Nephron progenitor cell (in vitro differentiated cells): ENCODE results near the gene GK2.

Experiments
- DNase-seq: peaks from one replicate; pipeline ENCODE4 v3.0.0; 2021
- H3K27ac Mint-ChIP-seq: 2 replicates; pipeline ENCODE4 v1.8.0; 2021; ENCODE audit warnings: mild to moderate bottlenecking, moderate library complexity, mixed read lengths
- H3K27me3 Mint-ChIP-seq: 2 replicates; pipeline ENCODE4 v1.8.0; 2021; ENCODE audit warnings: mild to moderate bottlenecking, low read depth, mixed read lengths; ENCODE audit not compliant: poor library complexity
- H3K36me3 Mint-ChIP-seq: 2 replicates; pipeline ENCODE4 v1.8.0; 2021; ENCODE audit warnings: low read depth, mixed read lengths
- H3K4me1 Mint-ChIP-seq: 2 replicates; pipeline ENCODE4 v1.8.0; 2021; ENCODE audit warnings: mixed read lengths
- H3K4me3 Mint-ChIP-seq: 2 replicates; pipeline ENCODE4 v1.8.0; 2021; ENCODE audit warnings: mild to moderate bottlenecking, moderate library complexity, mixed read lengths
- H3K9me3 Mint-ChIP-seq: 2 replicates; pipeline ENCODE4 v1.8.0; 2021; ENCODE audit warnings: mild to moderate bottlenecking, moderate library complexity, mixed read lengths
- TF ChIP-seq, protein P1 (sequence below): fragments of 200-600 bp; sonication (generic); IDR thresholded peaks from 2 replicates; pipeline ENCODE4 v1.5.0; 2021; ENCODE audit warnings: antibody characterized with exemption

The GK2 gene

DNA sequence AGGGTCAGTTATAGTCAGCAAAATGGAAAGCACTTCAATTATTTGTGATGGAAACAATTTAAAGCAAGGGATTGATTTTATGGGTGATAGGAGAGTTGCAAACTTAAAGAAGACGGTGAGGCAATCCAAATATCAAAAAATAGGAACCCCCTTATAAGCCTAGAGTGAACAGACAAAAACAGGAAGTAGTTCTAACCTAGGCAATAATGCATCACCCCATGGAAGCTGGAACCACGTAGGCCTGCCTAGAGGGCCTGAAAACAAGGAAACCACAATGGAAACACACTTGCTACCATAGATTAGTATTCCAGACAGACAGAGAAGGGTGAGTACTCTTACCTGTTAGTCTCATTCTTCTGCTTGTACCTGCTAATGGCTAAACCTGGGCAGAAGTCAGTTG is 13.5 kb upstream of the GK2 start:
- no peak for DNase-seq
- no peaks in the 10 kb centered on the region for H3K4me1 Mint-ChIP-seq
- no peaks in the 10 kb centered on the region for H3K36me3 Mint-ChIP-seq
- H3K27ac Mint-ChIP-seq, result no peak overlapping the region
- TF ChIP-seq, protein P1, sequence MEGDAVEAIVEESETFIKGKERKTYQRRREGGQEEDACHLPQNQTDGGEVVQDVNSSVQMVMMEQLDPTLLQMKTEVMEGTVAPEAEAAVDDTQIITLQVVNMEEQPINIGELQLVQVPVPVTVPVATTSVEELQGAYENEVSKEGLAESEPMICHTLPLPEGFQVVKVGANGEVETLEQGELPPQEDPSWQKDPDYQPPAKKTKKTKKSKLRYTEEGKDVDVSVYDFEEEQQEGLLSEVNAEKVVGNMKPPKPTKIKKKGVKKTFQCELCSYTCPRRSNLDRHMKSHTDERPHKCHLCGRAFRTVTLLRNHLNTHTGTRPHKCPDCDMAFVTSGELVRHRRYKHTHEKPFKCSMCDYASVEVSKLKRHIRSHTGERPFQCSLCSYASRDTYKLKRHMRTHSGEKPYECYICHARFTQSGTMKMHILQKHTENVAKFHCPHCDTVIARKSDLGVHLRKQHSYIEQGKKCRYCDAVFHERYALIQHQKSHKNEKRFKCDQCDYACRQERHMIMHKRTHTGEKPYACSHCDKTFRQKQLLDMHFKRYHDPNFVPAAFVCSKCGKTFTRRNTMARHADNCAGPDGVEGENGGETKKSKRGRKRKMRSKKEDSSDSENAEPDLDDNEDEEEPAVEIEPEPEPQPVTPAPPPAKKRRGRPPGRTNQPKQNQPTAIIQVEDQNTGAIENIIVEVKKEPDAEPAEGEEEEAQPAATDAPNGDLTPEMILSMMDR, result no peak
- no peaks in the 10 kb centered on the region for H3K27me3 Mint-ChIP-seq
- peaks cover 11% of the 10 kb centered on the region for H3K9me3 Mint-ChIP-seq
- no peak overlapping the region for H3K4me3 Mint-ChIP-seq

DNA sequence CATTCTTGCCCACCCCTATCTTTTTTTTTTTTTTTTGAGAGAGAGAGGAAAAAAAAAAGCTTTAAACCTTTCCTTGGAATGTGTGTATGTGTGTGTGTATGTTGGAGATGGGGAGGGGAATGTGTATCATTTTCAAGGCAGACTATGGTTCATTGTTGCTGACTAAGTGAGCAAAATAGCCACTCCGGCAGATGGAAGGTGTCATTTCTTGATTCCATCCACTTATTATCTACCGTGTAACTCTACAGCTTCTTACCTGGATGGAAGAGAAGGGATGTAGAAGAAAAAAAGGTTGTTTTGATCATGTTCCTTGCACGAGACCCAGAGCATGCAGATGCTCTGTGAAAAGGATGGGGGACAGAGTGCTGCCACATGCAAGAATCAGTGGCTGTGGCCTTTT is 5.9 kb upstream of the GK2 start:
- Mint-ChIP-seq H3K27ac (no peak overlapping the region), H3K9me3 (peaks cover 4% of the 10 kb centered on the region), H3K36me3 (no peaks in the 10 kb centered on the region), H3K4me1 (no peaks in the 10 kb centered on the region), H3K27me3 (no peaks in the 10 kb centered on the region), H3K4me3 (no peak overlapping the region)
- no peak for DNase-seq
- TF ChIP-seq, protein P1, result no peak

DNA sequence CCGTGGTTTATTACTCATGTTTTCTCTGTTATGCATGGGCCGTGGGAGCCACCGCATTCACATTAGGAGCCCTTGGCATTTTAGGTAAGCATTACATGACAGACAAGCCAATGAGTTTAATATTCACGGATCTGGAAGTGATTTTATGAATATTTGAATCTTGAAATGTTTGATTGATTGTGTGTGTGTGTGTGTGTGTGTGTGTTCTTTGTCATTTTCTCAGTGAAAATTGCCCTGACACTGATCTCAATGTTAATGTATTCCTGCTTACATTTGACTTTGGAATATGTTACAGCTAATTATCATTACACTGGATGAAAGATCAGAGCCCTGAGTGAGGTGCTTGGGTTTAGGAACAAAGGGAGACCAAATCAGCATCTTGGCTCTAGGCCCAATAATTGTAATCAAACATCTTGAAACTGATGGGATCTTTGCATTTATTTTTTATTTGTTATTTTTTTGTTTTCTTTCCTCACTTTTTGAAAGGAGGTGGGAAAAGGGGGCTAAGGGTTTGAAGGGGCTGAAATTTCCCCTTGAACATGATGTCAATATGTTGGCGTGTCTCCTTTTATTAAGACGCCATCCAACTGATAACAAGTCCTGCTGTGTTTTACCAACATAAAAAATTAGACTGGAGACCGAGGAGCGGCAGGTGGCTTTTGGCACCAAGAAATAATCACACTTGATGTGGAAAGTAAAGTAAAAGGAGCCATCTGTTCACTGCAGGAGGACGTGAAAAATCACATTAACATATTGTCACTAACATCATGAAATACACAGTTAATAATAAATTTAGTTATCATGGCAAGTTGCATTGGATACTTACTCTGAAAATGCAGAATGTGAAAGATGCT is 5.2 kb upstream of the GK2 start:
- Mint-ChIP-seq H3K27me3 (no peaks in the 10 kb centered on the region), H3K9me3 (no peaks in the 10 kb centered on the region), H3K4me1 (no peaks in the 10 kb centered on the region), H3K36me3 (no peaks in the 10 kb centered on the region), H3K27ac (no peak overlapping the region), H3K4me3 (no peak overlapping the region)
- no peak for DNase-seq
- TF ChIP-seq, protein P1, result no peak

DNA sequence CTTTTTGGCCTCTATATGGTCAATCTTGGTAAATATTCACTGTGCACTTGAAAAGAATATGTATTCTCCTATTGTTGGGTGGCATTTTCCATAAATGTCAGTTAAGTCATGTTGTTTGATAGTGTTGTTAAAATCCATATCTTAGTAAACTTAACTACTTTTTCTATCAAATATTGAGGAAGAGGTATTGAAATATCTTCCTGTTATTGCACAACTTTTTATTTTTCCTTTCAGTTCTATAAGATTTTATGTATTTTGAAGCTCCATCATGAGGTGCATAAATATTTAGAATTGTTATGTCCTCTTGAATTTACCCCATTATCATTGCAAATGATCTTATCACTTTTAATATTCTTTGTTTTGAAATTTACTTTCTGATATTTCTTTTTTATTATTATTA is 3.4 kb downstream of the GK2 start:
- Mint-ChIP-seq H3K4me3 (no peak overlapping the region), H3K9me3 (no peaks in the 10 kb centered on the region), H3K4me1 (no peaks in the 10 kb centered on the region), H3K36me3 (no peaks in the 10 kb centered on the region), H3K27me3 (peaks cover 3% of the 10 kb centered on the region), H3K27ac (no peak overlapping the region)
- DNase-seq, result no peak
- TF ChIP-seq, protein P1, result no peak

DNA sequence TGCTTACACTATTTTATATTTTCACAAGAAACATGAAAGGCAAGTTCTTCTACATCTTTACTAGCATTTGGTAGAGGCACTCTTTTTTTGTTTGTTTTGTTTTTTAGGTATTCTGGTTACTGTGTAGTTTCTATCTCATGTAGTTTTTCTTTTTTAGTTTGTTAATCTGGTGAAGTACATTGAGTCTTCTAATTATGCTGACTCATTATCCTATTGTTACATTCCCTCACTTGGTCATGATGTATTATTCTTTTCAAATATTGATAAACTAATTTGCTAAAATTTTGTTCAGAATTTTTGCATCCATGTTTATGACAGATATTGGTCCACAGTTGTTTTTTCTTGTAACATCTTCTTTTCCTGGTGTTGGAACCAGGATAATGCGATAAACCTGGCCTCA is 4.7 kb downstream of the GK2 start:
- Mint-ChIP-seq H3K4me3 (no peak overlapping the region), H3K36me3 (no peaks in the 10 kb centered on the region), H3K9me3 (no peaks in the 10 kb centered on the region), H3K27me3 (peaks cover 3% of the 10 kb centered on the region), H3K27ac (no peak overlapping the region), H3K4me1 (no peaks in the 10 kb centered on the region)
- no peak for DNase-seq
- TF ChIP-seq, protein P1, result no peak

DNA sequence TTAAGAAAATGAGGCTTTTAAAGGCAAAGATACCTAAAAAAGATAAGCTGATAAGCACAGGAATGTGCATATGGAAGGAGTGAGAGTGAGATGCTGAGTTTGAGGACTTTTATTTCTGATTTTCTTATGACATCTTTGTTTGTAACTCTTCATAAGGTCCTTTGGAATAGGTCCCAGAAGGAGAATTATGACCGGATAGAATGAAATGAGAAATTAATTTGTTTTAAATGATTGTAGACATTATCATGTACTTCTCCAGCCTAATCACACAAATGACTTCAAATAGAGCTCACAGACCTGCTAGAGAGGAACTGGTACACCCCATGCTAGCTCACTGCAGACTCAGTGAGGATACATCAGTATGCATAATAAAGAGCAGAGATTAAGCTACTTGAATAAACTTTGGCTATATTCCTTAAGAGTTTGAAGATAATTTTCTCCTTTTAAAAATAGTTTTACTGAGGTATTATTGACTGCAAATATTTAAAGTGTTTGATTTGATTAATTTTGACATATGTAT is 5.6 kb downstream of the GK2 start:
- Mint-ChIP-seq H3K27me3 (peaks cover 3% of the 10 kb centered on the region), H3K36me3 (no peaks in the 10 kb centered on the region), H3K27ac (no peak overlapping the region), H3K4me3 (no peak overlapping the region), H3K9me3 (no peaks in the 10 kb centered on the region), H3K4me1 (no peaks in the 10 kb centered on the region)
- TF ChIP-seq, protein P1, result no peak
- DNase-seq, result no peak
